Tibial nerve (tissue), 4 donors: ENCODE measurements around the gene SSBP2. TPM values are rescaled to one million over a fixed set of nuclear protein-coding genes. Genes with fewer than 3 reads are reported as not detected.
"Not testable (repeated sequence)": the region's sequence is repeated elsewhere in the genome, so short reads cannot be mapped to it uniquely, and the experiment has no call there.

Experiments used
- DNase-seq, 2 donors: peaks; one replicate each; pipeline ENCODE4 v3.0.0-alpha.2; 2019; ENCODE audit warnings: low spot score in 2 of 2
- H3K27ac ChIP-seq, 4 donors: fragments of 200-600 bp; sonication (generic) in 3 of 4; one replicate each; pipeline ENCODE4 v1.5.1; 2017 to 2019; ENCODE audit warnings: mild to moderate bottlenecking in 1 of 4
- H3K27me3 ChIP-seq, 2 donors: fragments of 200-600 bp; sonication (generic) in 1 of 2; one replicate each; pipeline versions ENCODE4 v1.5.1 to v1.6.0; 2017 to 2019
- H3K36me3 ChIP-seq, 3 donors: fragments of 200-600 bp; sonication (generic); one replicate each; pipeline ENCODE4 v1.5.1; 2018 to 2019
- H3K4me1 ChIP-seq, 4 donors: fragments of 200-600 bp; sonication (generic) in 3 of 4; one replicate each; pipeline ENCODE4 v1.5.1; 2017 to 2019
- H3K4me3 ChIP-seq, 4 donors: fragments of 200-600 bp; sonication (generic) in 3 of 4; one replicate each; pipeline ENCODE4 v1.5.1; 2017 to 2019; ENCODE audit warnings: mild to moderate bottlenecking in 1 of 4, moderate library complexity in 1 of 4
- H3K9me3 ChIP-seq, 4 donors: fragments of 200-600 bp; sonication (generic) in 3 of 4; one replicate each; pipeline ENCODE4 v1.5.1; 2017 to 2019
- CTCF ChIP-seq, 5 experiments: fragments of 200-600 bp in 3 of 5; fragments of 450-650 bp in 2 of 5; sonication (generic) in 3 of 5; IDR thresholded peaks; one replicate each; pipeline ENCODE4 v1.5.1; 2016 to 2019; ENCODE audit warnings: antibody characterized with exemption in 5 of 5, mild to moderate bottlenecking in 3 of 5, moderate library complexity in 2 of 5
- EP300 ChIP-seq, 2 donors: sonication (generic); formaldehyde crosslinking; IDR thresholded peaks; one replicate each; pipeline ENCODE4 v1.6.1; 2017; ENCODE audit warnings: antibody characterized with exemption in 2 of 2, mild to moderate bottlenecking in 1 of 2
- POLR2A ChIP-seq, 2 donors: fragments of 450-650 bp; IDR thresholded peaks; one replicate each; pipeline ENCODE4 v1.6.1; 2017; ENCODE audit warnings: antibody characterized with exemption in 2 of 2, mild to moderate bottlenecking in 2 of 2, moderate library complexity in 2 of 2
- WGBS, 2 donors: methylation state at CpG; one replicate each; pipeline ENCODE4 v1.1.5; 2018; 5-methylcytosine and 5-hydroxymethylcytosine counted together
- total RNA-seq, 4 donors: library from RNA; depleted of rRNA; stranded (reverse); fragments of >200 nt; gene quantifications; one replicate each; pipeline ENCODE4 v1.1.0, GENCODE V29; 2016

Gene SSBP2
- total RNA-seq, 4 donors from 2014 or later, result 62.6 to 95.1 (median 77.5) TPM

GRCh38 chr5:81417052-81417451, 333.8 kb downstream of the SSBP2 start:
- no peak overlapping the region for H3K27ac ChIP-seq
- H3K4me1 ChIP-seq, result peaks cover 0 to under 1% (median 0%) of the 10 kb centered on the region in 4 donors
- WGBS, 2 donors, result 78 to 87% methylated on average over 4 of the region's 4 CpGs
- no peaks in the 10 kb centered on the region for H3K9me3 ChIP-seq
- TF ChIP-seq EP300 (IDR thresholded peaks at IDR 0.05) (no peak), POLR2A (IDR thresholded peaks at IDR 0.05) (no peak), CTCF (IDR thresholded peaks at IDR 0.05) (no peak)
- no peak for DNase-seq
- H3K27me3 ChIP-seq, result no peaks in the 10 kb centered on the region
- H3K4me3 ChIP-seq, result no peak overlapping the region
- H3K36me3 ChIP-seq, result peaks cover 0 to 28% (median 0%) of the 10 kb centered on the region in 3 donors

GRCh38 chr5:81409896-81410295, 341.0 kb downstream of the SSBP2 start:
- DNase-seq, result no peak
- no peak overlapping the region for H3K4me3 ChIP-seq
- H3K9me3 ChIP-seq, result no peaks in the 10 kb centered on the region
- H3K27me3 ChIP-seq, result no peaks in the 10 kb centered on the region
- no peak overlapping the region for H3K27ac ChIP-seq
- 76 to 80% methylated on average over 2 of the region's 2 CpGs for WGBS, 2 donors
- no peak for TF ChIP-seq POLR2A (IDR thresholded peaks at IDR 0.05)
- no peak for TF ChIP-seq EP300 (IDR thresholded peaks at IDR 0.05)
- no peak for TF ChIP-seq CTCF (IDR thresholded peaks at IDR 0.05)
- peaks cover 0 to 18% (median 0%) of the 10 kb centered on the region in 3 donors for H3K36me3 ChIP-seq
- peaks cover 0 to 4% (median 0%) of the 10 kb centered on the region in 4 donors for H3K4me1 ChIP-seq

GRCh38 chr5:81409361-81409760, 341.5 kb downstream of the SSBP2 start:
- TF ChIP-seq EP300 (IDR thresholded peaks at IDR 0.05) (no peak), CTCF (IDR thresholded peaks at IDR 0.05) (no peak), POLR2A (IDR thresholded peaks at IDR 0.05) (no peak)
- Histone ChIP-seq H3K4me1 (peaks cover 0 to 4% (median 0%) of the 10 kb centered on the region in 4 donors), H3K4me3 (no peak overlapping the region), H3K27ac (no peak overlapping the region), H3K9me3 (no peaks in the 10 kb centered on the region), H3K36me3 (peaks cover 0 to 18% (median 0%) of the 10 kb centered on the region in 3 donors), H3K27me3 (no peaks in the 10 kb centered on the region)
- WGBS, 2 donors, result 83 to 95% methylated on average over 2 of the region's 2 CpGs
- DNase-seq, result no peak

GRCh38 chr5:81408496-81408895, 342.4 kb downstream of the SSBP2 start:
- H3K4me1 ChIP-seq, result peaks cover 0 to 4% (median 0%) of the 10 kb centered on the region in 4 donors
- H3K4me3 ChIP-seq, result no peak overlapping the region
- 23 to 38% methylated on average over 1 of the region's 1 CpG for WGBS, 2 donors
- no peak overlapping the region for H3K27ac ChIP-seq
- DNase-seq, result no peak
- H3K36me3 ChIP-seq, result peaks cover 0 to 18% (median 0%) of the 10 kb centered on the region in 3 donors
- no peaks in the 10 kb centered on the region for H3K9me3 ChIP-seq
- H3K27me3 ChIP-seq, result no peaks in the 10 kb centered on the region
- TF ChIP-seq CTCF (IDR thresholded peaks at IDR 0.05) (no peak), POLR2A (IDR thresholded peaks at IDR 0.05) (no peak), EP300 (IDR thresholded peaks at IDR 0.05) (no peak)

GRCh38 chr5:81407811-81408210, 343.1 kb downstream of the SSBP2 start:
- H3K36me3 ChIP-seq, result peaks cover 0 to 18% (median 0%) of the 10 kb centered on the region in 3 donors
- 55 to 67% methylated on average over 4 of the region's 4 CpGs for WGBS, 2 donors
- DNase-seq, result not testable (repeated sequence)

More at GRCh38 chr5:81407811-81408210, 343.1 kb downstream of the SSBP2 start:
- H3K27ac ChIP-seq, H3K4me1 ChIP-seq, H3K27me3 ChIP-seq, H3K4me3 ChIP-seq, H3K9me3 ChIP-seq: not testable (repeated sequence)
